Activated naive CD4-positive, alpha-beta T cell treated with anti-CD3 and anti-CD28 coated beads for 36 hours (primary cell): ENCODE data around the gene GNAQ. TPM values are rescaled to one million over a fixed set of nuclear protein-coding genes. Genes with fewer than 3 reads are reported as not detected.
"Not testable (repeated sequence)": the region's sequence is repeated elsewhere in the genome, so short reads cannot be mapped to it uniquely, and the experiment has no call there.

Source experiments
- CTCF ChIA-PET: fragments of 350-600 bp; sonication (Branson Sonifier 250); formaldehyde crosslinking; loops from one replicate; lab custom pipeline; 2021; ENCODE audit warnings: antibody characterized with exemption; lab: Charles Lee
- DNase-seq: peaks from one replicate; pipeline ENCODE4 v3.0.0-alpha.2; 2020
- H3K27ac Mint-ChIP-seq: one replicate; pipeline ENCODE4 v1.8.0; 2021; ENCODE audit warnings: mild to moderate bottlenecking, mixed read lengths
- H3K27me3 Mint-ChIP-seq: one replicate; pipeline ENCODE4 v1.8.0; 2021; ENCODE audit warnings: low read depth, mixed read lengths
- H3K36me3 Mint-ChIP-seq: one replicate; pipeline ENCODE4 v1.8.0; 2021; ENCODE audit warnings: low read depth, mixed read lengths
- H3K4me1 Mint-ChIP-seq: one replicate; pipeline ENCODE4 v1.8.0; 2021; ENCODE audit warnings: low read depth, mixed read lengths
- H3K4me3 Mint-ChIP-seq: one replicate; pipeline ENCODE4 v1.8.0; 2021; ENCODE audit warnings: mild to moderate bottlenecking, moderate library complexity, mixed read lengths
- H3K9me3 Mint-ChIP-seq: one replicate; pipeline ENCODE4 v1.8.0; 2021; ENCODE audit warnings: mixed read lengths
- intact Hi-C: fragments of 100-400 bp; cut with micrococcal nuclease; formaldehyde crosslinking; loops from one replicate; pipeline ENCODE4 v1.15.1; 2023
- total RNA-seq, 2 experiments: library from RNA; stranded (reverse); gene quantifications; one replicate each; pipeline ENCODE4 v1.2.3, GENCODE V29; 2021

GNAQ gene
- 10 to 100 TPM; 22.4 to 22.7 TPM for total RNA-seq

GRCh38 chr9:78031444-78031892 is at the start of gene GNAQ:
Gene GNAQ (minus strand): TSS chr9:78031811. CDS start chr9:78031235, 576 bp downstream.
- CTCF ChIA-PET: interaction anchor here (1.1 to 6.5 kb wide), 2 partner anchors 9 to 55 kb away, joined by 4 to 85 read pairs; no protein-coding TSS in a partner anchor

GRCh38 chr9:78074385-78075291 is 43.0 kb upstream of the GNAQ start:
- Mint-ChIP-seq H3K27me3 (no peaks in the 10 kb centered on the region), H3K27ac (peak overlapping the region; percentile 81), H3K4me3 (no peak overlapping the region), H3K36me3 (peaks cover 2% of the 10 kb centered on the region), H3K9me3 (peaks cover 16% of the 10 kb centered on the region), H3K4me1 (peaks cover 43% of the 10 kb centered on the region)
- intact Hi-C loops: loop anchor here (1.0 to 2.0 kb wide), 4 partner anchors 22 to 598 kb away; no protein-coding TSS in a partner anchor
- peak; percentile 54 for DNase-seq
- CTCF ChIA-PET: interaction anchor here (0.6 kb wide), 1 partner anchor 39 kb away, joined by 3 read pairs; no protein-coding TSS in a partner anchor

More at GRCh38 chr9:78031444-78031892, at the start of gene GNAQ:
- Mint-ChIP-seq H3K9me3 (no peaks in the 10 kb centered on the region), H3K27ac (peak within 1 kb of the TSS; percentile 92), H3K36me3 (no peaks in the 10 kb centered on the region), H3K4me1 (peaks cover 53% of the 10 kb centered on the region), H3K4me3 (peak within 1 kb of the TSS; percentile 87), H3K27me3 (no peaks in the 10 kb centered on the region)
- intact Hi-C loops: loop anchor here (5.0 kb wide), 3 partner anchors 304 to 1541 kb away; partner anchors contain the start of genes TLE4 and VPS13A
- no peak for DNase-seq

GRCh38 chr9:78073722-78074121 is 42.1 kb upstream of the GNAQ start:
- peak; percentile 34 for DNase-seq
- Mint-ChIP-seq H3K4me3 (no peak overlapping the region), H3K27ac (no peak overlapping the region), H3K27me3 (no peaks in the 10 kb centered on the region), H3K9me3 (peaks cover 12% of the 10 kb centered on the region), H3K36me3 (peaks cover 2% of the 10 kb centered on the region), H3K4me1 (peaks cover 43% of the 10 kb centered on the region)
- intact Hi-C loops: loop anchor here (1.0 to 2.0 kb wide), 4 partner anchors 23 to 597 kb away; no protein-coding TSS in a partner anchor
- CTCF ChIA-PET: no interaction called here

- Mint-ChIP-seq H3K4me3 (no peak overlapping the region), H3K36me3 (peaks cover 1% of the 10 kb centered on the region), H3K27ac (peak overlapping the region; percentile 16), H3K27me3 (no peaks in the 10 kb centered on the region), H3K4me1 (peaks cover 43% of the 10 kb centered on the region), H3K9me3 (peaks cover 3% of the 10 kb centered on the region)
- CTCF ChIA-PET: interaction anchor here (0.6 to 1.2 kb wide), 6 partner anchors 8 to 321 kb away, joined by 3 to 4 read pairs (median 3); no protein-coding TSS in a partner anchor
- no peak for DNase-seq
- intact Hi-C loops: no loop called here
These were observed 41.1 kb upstream of the GNAQ start for GRCh38 chr9:78072586-78073199.

GRCh38 chr9:78070521-78070920 is 38.9 kb upstream of the GNAQ start:
- Mint-ChIP-seq H3K36me3 (peaks cover 2% of the 10 kb centered on the region), H3K9me3 (peaks cover 12% of the 10 kb centered on the region), H3K4me1 (peaks cover 33% of the 10 kb centered on the region), H3K27me3 (no peaks in the 10 kb centered on the region), H3K4me3 (no peak overlapping the region), H3K27ac (no peak overlapping the region)
- intact Hi-C loops: no loop called here
- CTCF ChIA-PET: interaction anchor here (1.1 kb wide), 1 partner anchor 17 kb away, joined by 3 read pairs; no protein-coding TSS in a partner anchor
- no peak for DNase-seq

- peaks cover 2% of the 10 kb centered on the region for H3K4me1 Mint-ChIP-seq
- H3K9me3 Mint-ChIP-seq: peaks cover 17% of the 10 kb centered on the region
- H3K36me3 Mint-ChIP-seq: peaks cover 2% of the 10 kb centered on the region
- no peak for DNase-seq
- H3K27me3 Mint-ChIP-seq: no peaks in the 10 kb centered on the region
- H3K4me3 Mint-ChIP-seq: no peak overlapping the region
- H3K27ac Mint-ChIP-seq: no peak overlapping the region
- intact Hi-C loops: no loop called here
- CTCF ChIA-PET: no interaction called here
These were observed 32.5 kb upstream of the GNAQ start for GRCh38 chr9:78064075-78064474.

- H3K4me3 Mint-ChIP-seq: no peak overlapping the region
- peaks cover 2% of the 10 kb centered on the region for H3K36me3 Mint-ChIP-seq
- intact Hi-C loops: no loop called here
- peaks cover 2% of the 10 kb centered on the region for H3K4me1 Mint-ChIP-seq
- no peak overlapping the region for H3K27ac Mint-ChIP-seq
- CTCF ChIA-PET: no interaction called here
- peaks cover 17% of the 10 kb centered on the region for H3K9me3 Mint-ChIP-seq
- no peaks in the 10 kb centered on the region for H3K27me3 Mint-ChIP-seq
- DNase-seq: no peak
These were observed 31.1 kb upstream of the GNAQ start for GRCh38 chr9:78062710-78063109.

- intact Hi-C loops, H3K27me3 Mint-ChIP-seq, H3K4me3 Mint-ChIP-seq, H3K9me3 Mint-ChIP-seq, H3K27ac Mint-ChIP-seq, H3K36me3 Mint-ChIP-seq: not testable (repeated sequence)
- CTCF ChIA-PET: interaction anchor here (0.7 to 4.5 kb wide), 5 partner anchors 16 to 598 kb away, joined by 3 to 30 read pairs (median 3); no protein-coding TSS in a partner anchor
- H3K4me1 Mint-ChIP-seq: peaks cover 18% of the 10 kb centered on the region
- DNase-seq: peak; percentile 67
These were observed 22.6 kb upstream of the GNAQ start for GRCh38 chr9:78054218-78054617.

GRCh38 chr9:78053627-78054026 is 22.0 kb upstream of the GNAQ start:
- no peaks in the 10 kb centered on the region for H3K36me3 Mint-ChIP-seq
- H3K9me3 Mint-ChIP-seq: peaks cover 6% of the 10 kb centered on the region
- no peak for DNase-seq
- peaks cover 18% of the 10 kb centered on the region for H3K4me1 Mint-ChIP-seq
- CTCF ChIA-PET: interaction anchor here (0.7 to 4.5 kb wide), 7 partner anchors 17 to 603 kb away, joined by 3 to 30 read pairs (median 3); no protein-coding TSS in a partner anchor
- H3K4me3 Mint-ChIP-seq: no peak overlapping the region
- intact Hi-C loops: no loop called here
- no peaks in the 10 kb centered on the region for H3K27me3 Mint-ChIP-seq
- H3K27ac Mint-ChIP-seq: no peak overlapping the region

GRCh38 chr9:78050421-78050820 is 18.8 kb upstream of the GNAQ start:
- H3K4me1 Mint-ChIP-seq: peaks cover 18% of the 10 kb centered on the region
- H3K36me3 Mint-ChIP-seq: no peaks in the 10 kb centered on the region
- CTCF ChIA-PET: interaction anchor here (4.5 kb wide), 1 partner anchor 15 kb away, joined by 30 read pairs; no protein-coding TSS in a partner anchor
- no peak for DNase-seq
- peaks cover 2% of the 10 kb centered on the region for H3K9me3 Mint-ChIP-seq
- H3K27ac Mint-ChIP-seq: no peak overlapping the region
- no peaks in the 10 kb centered on the region for H3K27me3 Mint-ChIP-seq
- H3K4me3 Mint-ChIP-seq: no peak overlapping the region
- intact Hi-C loops: no loop called here

- no peaks in the 10 kb centered on the region for H3K36me3 Mint-ChIP-seq
- no peak for DNase-seq
- no peak overlapping the region for H3K27ac Mint-ChIP-seq
- H3K4me3 Mint-ChIP-seq: no peak overlapping the region
- no peaks in the 10 kb centered on the region for H3K9me3 Mint-ChIP-seq
- CTCF ChIA-PET: no interaction called here
- no peaks in the 10 kb centered on the region for H3K27me3 Mint-ChIP-seq
- peaks cover 16% of the 10 kb centered on the region for H3K4me1 Mint-ChIP-seq
- intact Hi-C loops: no loop called here
These were observed 17.9 kb upstream of the GNAQ start for GRCh38 chr9:78049484-78049883.

GRCh38 chr9:78047106-78047505 is 15.5 kb upstream of the GNAQ start:
- Mint-ChIP-seq H3K4me3 (no peak overlapping the region), H3K4me1 (no peaks in the 10 kb centered on the region), H3K27me3 (no peaks in the 10 kb centered on the region), H3K27ac (no peak overlapping the region), H3K36me3 (no peaks in the 10 kb centered on the region), H3K9me3 (no peaks in the 10 kb centered on the region)
- DNase-seq: no peak
- CTCF ChIA-PET: interaction anchor here (0.7 kb wide), 1 partner anchor 101 kb away, joined by 4 read pairs; no protein-coding TSS in a partner anchor
- intact Hi-C loops: no loop called here
